Endothelial cell of umbilical vein (primary cell): ENCODE measurements around the gene DNAJB8. TPM values are rescaled to one million over a fixed set of nuclear protein-coding genes. Genes with fewer than 3 reads are reported as not detected.

Source experiments
- BruUV-seq: library from RNA; stranded (reverse); fragments of 400-500 nt; replicated peaks from 2 replicates; lab custom pipeline; 2021; lab: Mats Ljungman, UMichigan
- CTCF ChIA-PET: fragments of 300-600, 350-600 bp; sonication (Branson Sonifier 250); formaldehyde crosslinking; loops from one replicate; lab custom pipeline; 2021; ENCODE audit warnings: antibody characterized with exemption, inconsistent platforms; lab: Charles Lee
- POLR2A ChIA-PET: fragments of 300-600, 350-600 bp; sonication (Branson Sonifier 250); formaldehyde crosslinking; loops from one replicate; lab custom pipeline; 2021; ENCODE audit warnings: antibody characterized with exemption, inconsistent platforms; lab: Charles Lee
- DNase-seq: peaks from one replicate; pipeline ENCODE4 v3.0.0-alpha.2; 2011; ENCODE audit warnings: low read depth, low spot score
- FAIRE-seq: peaks from 2 replicates; lab custom pipeline; 2011; peaks lifted over from hg19 to GRCh38; lab: Jason Lieb, UNC
- H2AFZ ChIP-seq: 2 replicates; pipeline ENCODE4 v1.6.0; 2012; ENCODE audit warnings: low read depth, low read length, control low read depth, inconsistent platforms
- H3K27ac ChIP-seq: 2 replicates; pipeline ENCODE4 v1.5.1; 2011; ENCODE audit warnings: low read depth, mild to moderate bottlenecking, control low read depth, low read length, moderate library complexity; ENCODE audit not compliant: insufficient read depth
- H3K27me3 ChIP-seq, 2 experiments: 2 replicates each; pipeline versions ENCODE4 v1.6.0 to v1.6.1; 2011; ENCODE audit warnings: low read length in 2 of 2, mixed read lengths in 1 of 2; ENCODE audit not compliant: control insufficient read depth in 2 of 2, insufficient read depth in 2 of 2
- H3K36me3 ChIP-seq, 2 experiments: 2 replicates in 1 of 2; 3 replicates in 1 of 2; pipeline ENCODE4 v1.5.1; 2011; ENCODE audit warnings: low read length in 2 of 2, mild to moderate bottlenecking in 1 of 2, moderate library complexity in 1 of 2; ENCODE audit not compliant: control insufficient read depth in 2 of 2, insufficient read depth in 2 of 2; ENCODE audit errors: extremely low read depth in 1 of 2
- H3K4me1 ChIP-seq: 3 replicates; pipeline ENCODE4 v1.5.1; 2011; ENCODE audit warnings: mild to moderate bottlenecking, low read length; ENCODE audit not compliant: control insufficient read depth, insufficient read depth; ENCODE audit errors: extremely low read depth
- H3K4me2 ChIP-seq: 2 replicates; pipeline ENCODE4 v1.6.1; 2011; ENCODE audit warnings: low read length, control low read depth, mixed read lengths; ENCODE audit not compliant: insufficient read depth
- H3K4me3 ChIP-seq, 3 experiments: fragments of 200-600 bp in 1 of 3; sonication (generic), shearing (Covaris generic) in 1 of 3; replicated peaks in 1 of 3; 2 replicates each; pipeline ENCODE4 v1.5.1; 2011 to 2016; ENCODE audit warnings: control low read depth in 3 of 3, low read length in 3 of 3, mild to moderate bottlenecking in 2 of 3, inconsistent platforms in 1 of 3, low read depth in 1 of 3, moderate library complexity in 1 of 3; ENCODE audit not compliant: insufficient read depth in 1 of 3
- H3K79me2 ChIP-seq: 2 replicates; pipeline ENCODE4 v1.6.0; 2012; ENCODE audit warnings: low read length, inconsistent platforms; ENCODE audit not compliant: control insufficient read depth, insufficient read depth
- H3K9ac ChIP-seq: replicated peaks from 2 replicates; pipeline ENCODE3; 2011; ENCODE audit warnings: low read length, control low read depth; ENCODE audit not compliant: insufficient read depth; ENCODE audit errors: extremely low read depth
- H3K9me1 ChIP-seq: replicated peaks from 3 replicates; pipeline ENCODE4 v1.6.0; 2011; ENCODE audit warnings: mild to moderate bottlenecking, low read length; ENCODE audit not compliant: control insufficient read depth, insufficient read depth; ENCODE audit errors: extremely low read depth
- H3K9me3 ChIP-seq: replicated peaks from 2 replicates; pipeline ENCODE4 v1.5.1; 2012; ENCODE audit warnings: low read length, inconsistent platforms; ENCODE audit not compliant: control insufficient read depth, insufficient read depth
- H4K20me1 ChIP-seq: replicated peaks from 2 replicates; pipeline ENCODE3; 2011; ENCODE audit warnings: mild to moderate bottlenecking, low read length; ENCODE audit not compliant: control insufficient read depth, insufficient read depth; ENCODE audit errors: extremely low read depth
- EZH2 ChIP-seq: IDR thresholded peaks from 2 replicates; pipeline ENCODE4 v1.6.1; 2012; ENCODE audit warnings: borderline replicate concordance, low read depth, mild to moderate bottlenecking, moderate library complexity, low read length, inconsistent platforms; ENCODE audit not compliant: severe bottlenecking
- FOS ChIP-seq: IDR thresholded peaks from 2 replicates; pipeline ENCODE4 v1.6.1; 2011; ENCODE audit warnings: mild to moderate bottlenecking, low read length, moderate library complexity, borderline replicate concordance; ENCODE audit not compliant: insufficient read depth
- GATA2 ChIP-seq: IDR thresholded peaks from 2 replicates; pipeline ENCODE4 v1.7.0; 2011; ENCODE audit warnings: low read depth, mild to moderate bottlenecking, moderate library complexity, mixed read lengths, low read length; ENCODE audit not compliant: insufficient read length, insufficient read depth
- JUN ChIP-seq: IDR thresholded peaks from 2 replicates; pipeline ENCODE4 v1.6.1; 2011; ENCODE audit warnings: borderline replicate concordance, low read depth; ENCODE audit not compliant: insufficient read length, insufficient read depth
- MYC ChIP-seq: IDR thresholded peaks from one replicate; pipeline ENCODE4 v1.6.1; 2011; ENCODE audit warnings: mild to moderate bottlenecking, low read depth, low read length
- POLR2A ChIP-seq: IDR thresholded peaks from 2 replicates; pipeline ENCODE4 v1.6.1; 2012; ENCODE audit warnings: low read depth, mild to moderate bottlenecking, control low read depth, low read length
- POLR2AphosphoS5 ChIP-seq: IDR thresholded peaks from 2 replicates; pipeline ENCODE4 v1.6.1; 2012; ENCODE audit warnings: low read depth, mild to moderate bottlenecking, control low read depth, low read length, moderate library complexity; ENCODE audit not compliant: insufficient read depth
- dilution Hi-C: fragments of 300-500 bp; cut with MboI; formaldehyde crosslinking; loops from one replicate; pipeline ENCODE4 v1.15.0; 2019; ENCODE audit warnings: low sequenced_read_pairs; ENCODE audit not compliant: extremely low pct_ligation_motif_present
- intact Hi-C: fragments of 100-400 bp; cut with micrococcal nuclease; formaldehyde crosslinking; loops from one replicate; pipeline ENCODE4 v1.10.0; 2022
- polyA plus RNA-seq, 4 experiments: library from polyadenylated mRNA; depleted of rRNA in 3 of 4; stranded (reverse) in 3 of 4; unstranded in 1 of 4; fragments of >200 nt; gene quantifications; 2 replicates each; pipeline versions ENCODE4 v1.2.1 to v1.2.3, GENCODE V29; 2011 to 2012; ENCODE audit warnings: missing spikeins in 1 of 4
- total RNA-seq: library from RNA; stranded (reverse); gene quantifications from 2 replicates; pipeline ENCODE4 v1.2.3, GENCODE V29; 2021
- TF ChIP-seq, protein P1 (sequence below), 2 donors: IDR thresholded peaks; 1 replicate in 1 of 2; 2 replicates in 1 of 2; pipeline ENCODE4 v1.5.1; 2011; ENCODE audit warnings: low read length in 2 of 2, mild to moderate bottlenecking in 2 of 2, moderate library complexity in 2 of 2, control low read depth in 1 of 2, inconsistent platforms in 1 of 2, low read depth in 1 of 2; ENCODE audit not compliant: insufficient read depth in 1 of 2; ENCODE audit errors: extremely low read depth in 1 of 2
- TF ChIP-seq, protein P2 (sequence below): IDR thresholded peaks from 2 replicates; pipeline ENCODE4 v1.6.1; 2011; ENCODE audit not compliant: insufficient read depth, insufficient read length

Gene DNAJB8
- total and polyA plus RNA-seq, 2 donors (not counting 3 experiments of a cell fraction or from before 2014, with no cell fraction given) = not detected

DNA sequence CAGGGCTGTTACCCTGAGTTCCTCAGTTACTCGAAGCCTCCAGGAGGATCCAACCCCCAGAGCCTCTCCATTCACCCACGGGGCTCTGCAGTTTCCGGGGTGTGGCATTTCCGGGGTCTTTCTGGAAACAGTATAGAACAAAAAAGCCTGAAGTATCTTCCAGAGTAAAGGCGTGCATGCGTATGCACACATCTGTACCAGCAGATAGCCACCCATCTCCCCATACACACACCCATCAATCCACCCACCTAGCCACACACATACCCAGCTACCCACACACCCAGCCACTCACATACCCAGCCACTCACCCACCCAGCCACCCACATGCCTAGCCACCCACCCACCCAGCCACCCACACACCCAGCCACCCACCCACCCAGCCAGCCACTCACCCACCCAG is 2.9 kb upstream of the DNAJB8 start:
- Histone ChIP-seq H3K4me2 (no peak overlapping the region), H3K4me3 (no peak overlapping the region), H2AFZ (no peak overlapping the region), H3K4me1 (no peaks in the 10 kb centered on the region), H3K36me3 (no peaks in the 10 kb centered on the region), H3K9me3 (no peaks in the 10 kb centered on the region), H3K27me3 (peaks cover 6 to 21% of the 10 kb centered on the region in 2 experiments), H3K9ac (no peak overlapping the region), H3K79me2 (no peaks in the 10 kb centered on the region), H3K9me1 (no peaks in the 10 kb centered on the region), H3K27ac (no peak overlapping the region), H4K20me1 (no peaks in the 10 kb centered on the region)
- DNase-seq (no peak), FAIRE-seq (no peak)
- intact Hi-C loops = no loop called here
- TF ChIP-seq POLR2A (no peak), MYC (no peak), GATA2 (no peak), FOS (no peak), EZH2 (no peak), JUN (no peak), POLR2AphosphoS5 (no peak)
- TF ChIP-seq, protein P1, sequence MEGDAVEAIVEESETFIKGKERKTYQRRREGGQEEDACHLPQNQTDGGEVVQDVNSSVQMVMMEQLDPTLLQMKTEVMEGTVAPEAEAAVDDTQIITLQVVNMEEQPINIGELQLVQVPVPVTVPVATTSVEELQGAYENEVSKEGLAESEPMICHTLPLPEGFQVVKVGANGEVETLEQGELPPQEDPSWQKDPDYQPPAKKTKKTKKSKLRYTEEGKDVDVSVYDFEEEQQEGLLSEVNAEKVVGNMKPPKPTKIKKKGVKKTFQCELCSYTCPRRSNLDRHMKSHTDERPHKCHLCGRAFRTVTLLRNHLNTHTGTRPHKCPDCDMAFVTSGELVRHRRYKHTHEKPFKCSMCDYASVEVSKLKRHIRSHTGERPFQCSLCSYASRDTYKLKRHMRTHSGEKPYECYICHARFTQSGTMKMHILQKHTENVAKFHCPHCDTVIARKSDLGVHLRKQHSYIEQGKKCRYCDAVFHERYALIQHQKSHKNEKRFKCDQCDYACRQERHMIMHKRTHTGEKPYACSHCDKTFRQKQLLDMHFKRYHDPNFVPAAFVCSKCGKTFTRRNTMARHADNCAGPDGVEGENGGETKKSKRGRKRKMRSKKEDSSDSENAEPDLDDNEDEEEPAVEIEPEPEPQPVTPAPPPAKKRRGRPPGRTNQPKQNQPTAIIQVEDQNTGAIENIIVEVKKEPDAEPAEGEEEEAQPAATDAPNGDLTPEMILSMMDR (IDR thresholded peaks at IDR 0.05; ENCODE audit: extremely low read depth in 1 of 2, insufficient read depth in 1 of 2, low read depth in 1 of 2, low read length in 2 of 2) = no peak
- TF ChIP-seq, protein P2, sequence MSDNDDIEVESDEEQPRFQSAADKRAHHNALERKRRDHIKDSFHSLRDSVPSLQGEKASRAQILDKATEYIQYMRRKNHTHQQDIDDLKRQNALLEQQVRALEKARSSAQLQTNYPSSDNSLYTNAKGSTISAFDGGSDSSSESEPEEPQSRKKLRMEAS = no peak
- dilution Hi-C loops = no loop called here
- no TSS peak for BruUV-seq
- CTCF ChIA-PET = interaction anchor here (0.9 kb wide), 1 partner anchor 122 kb away, joined by 3 read pairs; no protein-coding TSS in a partner anchor
- POLR2A ChIA-PET = no interaction called here
